Smooth muscle cell (in vitro differentiated cells): ENCODE results near the gene RPL22. TPM values are rescaled to one million over a fixed set of nuclear protein-coding genes. Genes with fewer than 3 reads are reported as not detected.

Experiments
- DNase-seq: peaks from one replicate; lab custom pipeline; 2025; ENCODE audit not compliant: unreplicated experiment; lab: John Stamatoyannopoulos, UW
- H2AFZ ChIP-seq: fragments of 200-600 bp; sonication (generic); 2 replicates; pipeline ENCODE4 v1.6.0; 2016; ENCODE audit warnings: antibody characterized with exemption, low read depth, mild to moderate bottlenecking
- H3F3A ChIP-seq: fragments of 200-600 bp; sonication (generic); 2 replicates; pipeline ENCODE4 v1.6.0; 2017; ENCODE audit warnings: antibody characterized with exemption, low read depth
- H3K27ac ChIP-seq: fragments of 200-600 bp; sonication (generic); 2 replicates; pipeline ENCODE4 v1.5.1; 2016; ENCODE audit warnings: low read depth, mild to moderate bottlenecking
- H3K27me3 ChIP-seq: fragments of 200-600 bp; sonication (generic); 2 replicates; pipeline ENCODE4 v1.6.1; 2016; ENCODE audit warnings: low read depth, mild to moderate bottlenecking
- H3K36me3 ChIP-seq: fragments of 200-600 bp; sonication (generic); 2 replicates; pipeline ENCODE4 v1.5.1; 2016; ENCODE audit warnings: low read depth
- H3K4me1 ChIP-seq: fragments of 200-600 bp; sonication (generic); 2 replicates; pipeline ENCODE4 v1.5.1; 2016; ENCODE audit warnings: low read depth
- H3K4me2 ChIP-seq: fragments of 200-600 bp; sonication (generic); 2 replicates; pipeline ENCODE4 v1.6.0; 2016; ENCODE audit warnings: mild to moderate bottlenecking
- H3K4me3 ChIP-seq: fragments of 200-600 bp; sonication (generic); 2 replicates; pipeline ENCODE4 v1.5.1; 2016; ENCODE audit warnings: mild to moderate bottlenecking
- H3K79me2 ChIP-seq: fragments of 200-600 bp; sonication (generic); 2 replicates; pipeline ENCODE4 v1.6.0; 2016; ENCODE audit warnings: low read depth, mild to moderate bottlenecking
- H3K9ac ChIP-seq: fragments of 200-600 bp; sonication (generic); 2 replicates; pipeline ENCODE4 v1.6.0; 2016; ENCODE audit warnings: low read depth
- H3K9me3 ChIP-seq: fragments of 200-600 bp; sonication (generic); replicated peaks from 2 replicates; pipeline ENCODE4 v1.5.1; 2016; ENCODE audit warnings: low read depth
- H4K20me1 ChIP-seq: fragments of 200-600 bp; sonication (generic); 2 replicates; pipeline ENCODE4 v1.6.0; 2016; ENCODE audit warnings: low read depth
- CTCF ChIP-seq: fragments of 200-600 bp; sonication (generic); IDR thresholded peaks from 2 replicates; pipeline ENCODE4 v1.5.1; 2017; ENCODE audit warnings: borderline replicate concordance, mild to moderate bottlenecking, antibody characterized with exemption; ENCODE audit not compliant: insufficient read depth, poor library complexity, severe bottlenecking
- WGBS: methylation state at CpG from one replicate; pipeline ENCODE4 v1.1.7; 2016; ENCODE audit warnings: low lambda C conversion rate; 5-methylcytosine and 5-hydroxymethylcytosine counted together
- polyA plus RNA-seq: library from polyadenylated mRNA; unstranded; fragments of >200 nt; fragmentation: Nextera tagmentation; extraction: Ambion mirVana; gene quantifications from 2 replicates; pipeline ENCODE4 v1.2.1, GENCODE V29; 2016
- total RNA-seq: library from RNA; depleted of rRNA; stranded (reverse); fragments of >200 nt; gene quantifications from 2 replicates; pipeline ENCODE4 v1.2.3, GENCODE V29; 2014

Gene RPL22
- total and polyA plus RNA-seq, 2 experiments from 2014 or later = 108 TPM

GRCh38 chr1:6165441-6165985, 33.9 kb downstream of the RPL22 start:
- H3K36me3 ChIP-seq = no peaks in the 10 kb centered on the region
- no peak overlapping the region for H3K4me2 ChIP-seq
- 87% methylated on average over 12 of the region's 12 CpGs for WGBS
- no peaks in the 10 kb centered on the region for H3F3A ChIP-seq
- H3K9me3 ChIP-seq = no peaks in the 10 kb centered on the region
- no peaks in the 10 kb centered on the region for H4K20me1 ChIP-seq
- no peak for TF ChIP-seq CTCF
- H3K4me3 ChIP-seq = no peak overlapping the region
- H3K79me2 ChIP-seq = no peaks in the 10 kb centered on the region
- H3K27ac ChIP-seq = no peak overlapping the region
- no peaks in the 10 kb centered on the region for H3K4me1 ChIP-seq
- no peak overlapping the region for H2AFZ ChIP-seq
- H3K9ac ChIP-seq = no peak overlapping the region
- DNase-seq = no peak
- H3K27me3 ChIP-seq = peaks cover 17% of the 10 kb centered on the region

GRCh38 chr1:6165027-6165426, 34.4 kb downstream of the RPL22 start:
- H2AFZ ChIP-seq = no peak overlapping the region
- H3K4me2 ChIP-seq = no peak overlapping the region
- H3K9ac ChIP-seq = no peak overlapping the region
- H3K4me1 ChIP-seq = no peaks in the 10 kb centered on the region
- no peaks in the 10 kb centered on the region for H3K79me2 ChIP-seq
- no peaks in the 10 kb centered on the region for H3K36me3 ChIP-seq
- no peak for TF ChIP-seq CTCF
- no peaks in the 10 kb centered on the region for H4K20me1 ChIP-seq
- H3F3A ChIP-seq = no peaks in the 10 kb centered on the region
- H3K4me3 ChIP-seq = no peak overlapping the region
- WGBS = 87% methylated on average over 5 of the region's 7 CpGs
- H3K27ac ChIP-seq = no peak overlapping the region
- peaks cover 17% of the 10 kb centered on the region for H3K27me3 ChIP-seq
- H3K9me3 ChIP-seq = no peaks in the 10 kb centered on the region
- DNase-seq = no peak

GRCh38 chr1:6163973-6164617, 35.3 kb downstream of the RPL22 start:
- Histone ChIP-seq H3K79me2 (no peaks in the 10 kb centered on the region), H3K27me3 (peaks cover 17% of the 10 kb centered on the region), H4K20me1 (no peaks in the 10 kb centered on the region), H3K27ac (no peak overlapping the region), H3F3A (no peaks in the 10 kb centered on the region), H3K9ac (no peak overlapping the region), H3K4me2 (no peak overlapping the region), H2AFZ (no peak overlapping the region), H3K4me3 (no peak overlapping the region), H3K9me3 (no peaks in the 10 kb centered on the region), H3K4me1 (no peaks in the 10 kb centered on the region), H3K36me3 (no peaks in the 10 kb centered on the region)
- 83% methylated on average over 19 of the region's 19 CpGs for WGBS
- TF ChIP-seq CTCF = no peak
- DNase-seq = no peak
